HG03354 (cell line): ENCODE measurements around the gene DNAH2.
"Not testable (repeated sequence)": the region's sequence is repeated elsewhere in the genome, so short reads cannot be mapped to it uniquely, and the experiment has no call there.

ENCODE experiments used
- ATAC-seq: cut with Tn5 transposase; IDR thresholded peaks from one replicate; pipeline ENCODE4 v1.9.1; 2021; ENCODE audit warnings: mild to moderate bottlenecking; ENCODE audit not compliant: unreplicated experiment, poor library complexity, severe bottlenecking

Gene DNAH2

GRCh38 chr17:7767405-7768021 lies 50.0 kb downstream of the DNAH2 start:
- ATAC-seq: no peak

DNA sequence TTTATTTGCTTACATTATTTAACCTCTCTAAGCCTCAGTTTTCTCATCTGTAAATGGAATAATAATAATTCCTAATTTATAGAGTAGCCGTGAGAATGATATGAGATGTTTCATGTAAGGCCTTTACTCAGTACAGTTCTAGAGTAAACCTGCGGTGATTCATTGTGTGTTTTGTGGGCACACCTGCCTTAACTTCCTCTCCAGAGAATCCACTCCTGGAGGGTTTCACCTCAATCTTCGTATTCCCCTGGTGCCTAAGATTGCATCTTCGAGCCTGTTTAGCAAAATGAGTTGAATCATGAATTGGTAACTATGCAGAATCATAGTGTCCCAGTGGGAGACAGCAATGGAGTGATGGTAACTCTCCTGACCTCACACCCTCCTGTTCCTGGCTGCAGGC lies 52.3 kb downstream of the DNAH2 start:
- no peak for ATAC-seq

- ATAC-seq: no peak
Observed at GRCh38 chr17:7774055-7774521, 56.5 kb downstream of the DNAH2 start.

- ATAC-seq: no peak
Observed at GRCh38 chr17:7775051-7775450, 57.5 kb downstream of the DNAH2 start.

- no peak for ATAC-seq
Observed at GRCh38 chr17:7777017-7777416, 59.5 kb downstream of the DNAH2 start.

- ATAC-seq: no peak
Observed at GRCh38 chr17:7780736-7781135, 63.2 kb downstream of the DNAH2 start.

DNA sequence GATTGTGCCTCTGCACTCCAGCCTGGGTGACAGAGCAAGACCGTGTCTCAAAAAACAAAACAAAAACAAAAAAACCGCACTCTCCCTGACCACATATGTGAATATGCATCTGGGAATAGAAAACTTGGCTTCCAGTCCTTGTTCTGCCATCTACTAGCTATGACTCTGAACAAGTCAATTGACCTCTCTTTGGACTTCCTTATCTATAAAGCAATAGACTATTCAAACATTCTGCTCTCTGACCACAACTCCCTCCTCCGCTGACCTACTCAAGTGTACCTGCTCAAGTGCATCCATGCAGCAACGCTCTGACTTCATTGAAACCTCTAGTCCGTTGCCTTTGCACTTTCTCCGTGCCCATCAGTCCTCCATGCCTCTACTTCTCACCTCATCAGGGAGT lies 63.9 kb downstream of the DNAH2 start:
- ATAC-seq: peak; percentile 66

DNA sequence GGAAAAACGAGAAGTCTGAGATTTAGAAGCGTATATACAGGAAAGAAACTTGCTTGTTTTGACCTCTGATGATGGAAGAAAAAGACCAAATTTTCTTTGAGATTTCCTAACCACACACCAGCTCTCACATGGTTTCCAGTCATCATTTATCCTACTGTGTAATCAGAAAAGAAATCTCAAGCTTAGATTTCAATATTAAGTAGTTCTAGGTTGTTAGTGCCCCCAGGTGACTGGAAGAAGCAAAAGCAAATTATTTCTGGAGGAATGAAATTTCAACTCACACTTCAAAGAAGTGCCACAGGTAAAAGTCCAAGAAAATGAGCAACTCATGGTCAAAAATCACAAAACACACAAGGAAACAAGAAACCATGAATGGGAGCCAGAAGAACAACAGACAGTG lies 64.7 kb downstream of the DNAH2 start:
- no peak for ATAC-seq

GRCh38 chr17:7786866-7787265 lies 69.3 kb downstream of the DNAH2 start:
- no peak for ATAC-seq

DNA sequence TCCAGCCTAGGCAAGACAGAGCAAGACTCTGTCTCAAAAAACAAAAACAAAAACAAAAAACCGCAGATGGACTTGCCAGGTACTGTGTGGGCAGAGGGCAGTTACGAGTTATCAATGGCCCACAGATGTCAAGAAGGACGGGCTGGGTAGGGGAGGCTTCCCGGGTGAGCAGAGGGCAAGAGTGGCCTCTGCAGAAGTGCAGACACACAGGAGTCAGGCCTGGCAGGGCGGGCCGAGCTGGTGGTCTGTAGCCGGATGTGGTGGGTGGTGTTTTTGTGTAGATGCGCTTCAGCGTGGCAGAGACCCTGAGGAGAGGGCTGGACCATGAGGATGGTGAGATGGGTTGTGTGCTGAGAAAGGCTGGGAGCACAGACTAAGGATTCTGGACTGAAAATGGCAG lies 71.6 kb downstream of the DNAH2 start:
- no peak for ATAC-seq

- ATAC-seq: no peak
Observed at GRCh38 chr17:7790150-7790549, 72.6 kb downstream of the DNAH2 start.

DNA sequence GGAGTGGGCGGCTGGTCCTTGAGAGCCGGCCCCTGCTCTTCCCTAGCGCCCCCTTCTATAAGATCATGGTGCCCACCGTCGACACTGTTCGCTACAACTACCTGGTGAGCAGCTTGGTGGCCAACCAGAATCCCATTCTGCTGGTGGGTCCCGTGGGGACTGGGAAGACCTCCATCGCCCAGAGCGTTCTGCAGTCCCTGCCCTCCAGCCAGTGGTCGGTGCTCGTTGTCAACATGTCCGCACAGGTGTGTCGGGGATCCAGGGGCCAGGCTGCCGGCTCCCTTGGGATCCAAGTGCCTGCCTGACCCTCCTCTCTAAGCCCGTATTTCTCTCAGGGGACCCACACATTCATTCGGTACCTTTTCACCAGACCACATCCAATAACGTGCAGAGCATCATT lies 75.1 kb downstream of the DNAH2 start:
- ATAC-seq: no peak

- no peak for ATAC-seq
Observed at GRCh38 chr17:7794075-7794663, 76.6 kb downstream of the DNAH2 start.

GRCh38 chr17:7797976-7798375 lies 80.4 kb downstream of the DNAH2 start:
- ATAC-seq: no peak

GRCh38 chr17:7798839-7799238 lies 81.3 kb downstream of the DNAH2 start:
- no peak for ATAC-seq

DNA sequence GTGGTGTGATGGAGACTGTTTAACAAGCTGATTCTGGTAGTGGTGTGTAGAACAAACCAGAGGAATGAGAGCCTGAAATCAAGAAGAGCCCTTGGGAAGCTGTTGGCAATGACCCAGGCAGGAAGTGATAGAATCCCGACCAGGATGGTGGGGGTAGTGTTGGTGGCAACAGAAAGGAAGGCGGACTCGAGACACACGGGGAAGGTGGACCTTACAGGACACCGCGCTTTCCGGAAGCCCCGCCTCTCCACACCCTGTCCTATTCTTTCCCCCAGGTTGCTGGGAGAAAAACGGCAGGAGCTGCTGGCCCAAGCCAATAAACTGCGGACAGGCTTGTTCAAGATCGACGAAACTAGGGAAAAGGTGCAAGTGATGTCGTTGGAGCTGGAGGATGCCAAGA lies 86.4 kb downstream of the DNAH2 start:
- no peak for ATAC-seq

DNA sequence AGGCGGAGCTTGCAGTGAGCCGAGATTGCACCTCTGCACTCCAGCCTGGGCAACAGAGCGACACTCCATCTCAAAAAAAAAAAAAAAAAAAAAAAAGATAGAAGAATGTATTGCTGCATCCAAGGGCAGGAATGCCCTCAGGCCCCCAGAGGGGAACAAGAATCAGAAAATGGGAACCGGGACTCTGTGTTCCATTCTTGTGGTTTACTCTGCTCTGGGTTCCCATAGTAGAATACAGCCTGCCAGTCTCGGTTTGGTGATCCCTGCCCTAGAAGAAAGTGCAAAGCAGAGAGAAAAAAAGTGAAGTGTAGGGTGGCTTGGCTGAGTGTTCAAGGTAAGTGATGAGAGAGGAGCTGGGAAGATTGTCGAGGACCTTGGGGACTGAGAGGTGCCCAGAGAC lies 89.0 kb downstream of the DNAH2 start:
- ATAC-seq: no peak

- ATAC-seq: no peak
Observed at GRCh38 chr17:7807206-7807605, 89.7 kb downstream of the DNAH2 start.

DNA sequence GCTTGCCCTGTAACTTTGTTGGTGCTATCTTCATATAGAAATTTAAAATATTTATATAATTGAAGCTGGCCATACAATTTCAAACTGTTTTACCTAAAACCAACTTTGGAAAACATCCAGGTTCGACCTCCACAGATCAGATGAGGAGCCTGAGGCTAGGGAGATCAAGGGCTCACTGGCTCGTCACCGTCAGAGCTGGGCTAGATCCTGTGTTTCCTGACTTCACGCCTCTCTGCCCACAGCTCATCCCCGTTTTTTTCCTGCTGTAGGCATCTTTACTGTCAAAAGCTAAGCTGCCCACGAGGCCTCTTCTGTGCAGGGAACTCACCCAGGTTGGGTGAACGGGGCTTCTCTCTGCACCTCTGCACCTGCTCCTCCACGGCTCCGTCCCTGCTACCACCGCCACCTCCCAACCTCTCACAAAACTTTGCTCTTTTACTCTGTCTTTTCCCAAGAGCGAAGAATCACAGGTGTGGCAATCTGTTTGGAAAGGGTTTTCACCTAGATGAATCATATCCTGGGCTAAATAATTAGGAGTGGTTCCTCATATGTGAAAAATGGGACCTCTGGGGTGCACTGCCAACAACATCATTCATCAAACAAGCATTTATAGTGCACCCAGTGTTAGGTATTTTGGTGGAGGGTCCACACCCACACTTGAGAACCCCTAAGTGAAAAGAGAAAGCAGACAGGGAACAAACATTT lies 91.7 kb downstream of the DNAH2 start:
- ATAC-seq: no peak

DNA sequence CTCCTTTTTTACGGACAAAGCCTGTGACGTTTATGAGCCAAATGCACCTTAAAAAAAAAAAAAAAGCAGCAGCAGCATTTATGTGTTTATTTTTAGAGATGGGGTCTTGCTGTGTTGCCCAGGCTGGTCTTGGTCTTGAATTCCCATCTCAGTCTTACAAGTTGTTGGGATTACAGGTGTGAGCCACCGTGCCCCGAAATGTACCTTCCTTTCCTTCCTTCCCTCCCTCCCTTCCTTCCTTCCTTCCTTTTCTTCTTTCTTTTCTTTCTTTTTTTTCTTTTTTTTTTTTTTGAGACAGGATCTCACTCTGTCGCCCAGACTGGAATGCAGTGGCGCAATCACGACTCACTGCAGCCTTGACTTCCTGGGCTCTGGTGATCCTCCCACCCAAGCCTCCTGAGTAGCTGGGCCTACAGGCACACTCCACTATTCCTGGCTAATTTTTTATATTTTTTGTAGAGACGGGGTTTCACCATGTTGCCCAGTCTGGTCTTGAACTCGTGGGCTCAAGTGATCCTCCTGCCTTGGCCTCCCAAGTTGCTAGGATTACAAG lies 92.3 kb downstream of the DNAH2 start:
- not testable (repeated sequence) for ATAC-seq

GRCh38 chr17:7811251-7811650 lies 93.7 kb downstream of the DNAH2 start:
- no peak for ATAC-seq
